GM21381 (cell line): ENCODE measurements around the gene LAGE3.

Source experiments
- ATAC-seq: cut with Tn5 transposase; IDR thresholded peaks from one replicate; pipeline ENCODE4 v1.9.1; 2021; ENCODE audit warnings: mild to moderate bottlenecking, moderate library complexity; ENCODE audit not compliant: unreplicated experiment

The LAGE3 gene

GRCh38 chrX:154481195-154481594 lies 2.1 kb upstream of the LAGE3 start:
- no peak for ATAC-seq

- no peak for ATAC-seq
Measured at GRCh38 chrX:154477891-154478477, 1.1 kb downstream of the LAGE3 start.

GRCh38 chrX:154476821-154477220 lies 2.3 kb downstream of the LAGE3 start:
- ATAC-seq: no peak

GRCh38 chrX:154473683-154474082 lies 5.4 kb downstream of the LAGE3 start:
- no peak for ATAC-seq

GRCh38 chrX:154472685-154473632 lies 6.1 kb downstream of the LAGE3 start:
- ATAC-seq: no peak

- ATAC-seq: no peak
Measured at GRCh38 chrX:154471839-154472684, 7.0 kb downstream of the LAGE3 start.

- no peak for ATAC-seq
Measured at GRCh38 chrX:154470914-154471568, 8.0 kb downstream of the LAGE3 start.

GRCh38 chrX:154470434-154470833 lies 8.6 kb downstream of the LAGE3 start:
- no peak for ATAC-seq

- no peak for ATAC-seq
Measured at GRCh38 chrX:154469880-154470279, 9.2 kb downstream of the LAGE3 start.

GRCh38 chrX:154469114-154469513 lies 10.0 kb downstream of the LAGE3 start:
- ATAC-seq: no peak

GRCh38 chrX:154468217-154468616 lies 10.9 kb downstream of the LAGE3 start:
- ATAC-seq: no peak

- ATAC-seq: no peak
Measured at GRCh38 chrX:154467556-154467955, 11.5 kb downstream of the LAGE3 start.

GRCh38 chrX:154466907-154467306 lies 12.2 kb downstream of the LAGE3 start:
- no peak for ATAC-seq

- ATAC-seq: no peak
Measured at GRCh38 chrX:154466036-154466435, 13.0 kb downstream of the LAGE3 start.

- no peak for ATAC-seq
Measured at GRCh38 chrX:154465601-154466000, 13.5 kb downstream of the LAGE3 start.

- no peak for ATAC-seq
Measured at GRCh38 chrX:154464806-154465365, 14.2 kb downstream of the LAGE3 start.

GRCh38 chrX:154463611-154464220 lies 15.4 kb downstream of the LAGE3 start:
- ATAC-seq: no peak

GRCh38 chrX:154462396-154462795 lies 16.7 kb downstream of the LAGE3 start:
- ATAC-seq: no peak

- no peak for ATAC-seq
Measured at GRCh38 chrX:154460326-154460725, 18.8 kb downstream of the LAGE3 start.

GRCh38 chrX:154459832-154460231 lies 19.2 kb downstream of the LAGE3 start:
- no peak for ATAC-seq
